ENCODE results near the gene RBM20. TPM values are rescaled to one million over a fixed set of nuclear protein-coding genes. Genes with fewer than 3 reads are reported as not detected.

RBM20 gene
- total and polyA plus RNA-seq, 10 of the 15 experiments (the other 5 are each of a cell fraction or from before 2014, with no cell fraction given), result 0.04 to 0.26 (median 0.15) TPM

- TF ChIP-seq, protein P1, sequence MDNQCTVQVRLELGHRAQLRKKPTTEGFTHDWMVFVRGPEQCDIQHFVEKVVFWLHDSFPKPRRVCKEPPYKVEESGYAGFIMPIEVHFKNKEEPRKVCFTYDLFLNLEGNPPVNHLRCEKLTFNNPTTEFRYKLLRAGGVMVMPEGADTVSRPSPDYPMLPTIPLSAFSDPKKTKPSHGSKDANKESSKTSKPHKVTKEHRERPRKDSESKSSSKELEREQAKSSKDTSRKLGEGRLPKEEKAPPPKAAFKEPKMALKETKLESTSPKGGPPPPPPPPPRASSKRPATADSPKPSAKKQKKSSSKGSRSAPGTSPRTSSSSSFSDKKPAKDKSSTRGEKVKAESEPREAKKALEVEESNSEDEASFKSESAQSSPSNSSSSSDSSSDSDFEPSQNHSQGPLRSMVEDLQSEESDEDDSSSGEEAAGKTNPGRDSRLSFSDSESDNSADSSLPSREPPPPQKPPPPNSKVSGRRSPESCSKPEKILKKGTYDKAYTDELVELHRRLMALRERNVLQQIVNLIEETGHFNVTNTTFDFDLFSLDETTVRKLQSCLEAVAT (IDR thresholded peaks at IDR 0.05), result peak; percentile 12; the same call in 1 of the 2 replicates
- TF ChIP-seq GABPA (IDR thresholded peaks at IDR 0.05; ENCODE audit: low read depth) (no peak), TCF7 (IDR thresholded peaks at IDR 0.05; ENCODE audit: borderline replicate concordance) (0 out of 2 replicates have a peak, but pooled peaks have one; percentile 19), ZNF592 (IDR thresholded peaks at IDR 0.05) (no peak), PAX8 (IDR thresholded peaks at IDR 0.05) (no peak), DPF2 (IDR thresholded peaks at IDR 0.05) (no peak), USF1 (IDR thresholded peaks at IDR 0.05; ENCODE audit: borderline replicate concordance, extremely low read length, insufficient read depth, low read depth, low read length) (no peak), MTA3 (IDR thresholded peaks at IDR 0.05; ENCODE audit: borderline replicate concordance, low read length) (no peak)
Measured at GRCh38 chr10:110852255-110852896, 208.2 kb downstream of the RBM20 start (continued).

Data from GM12878 (cell line).